Left ventricle myocardium inferior (tissue), 1 donor: ENCODE data around the gene SELENOK. TPM values are rescaled to one million over a fixed set of nuclear protein-coding genes. Genes with fewer than 3 reads are reported as not detected.

Experiments
- DNase-seq: peaks from one replicate; pipeline ENCODE4 v3.0.0-alpha.2; 2020
- H3K27ac ChIP-seq: fragments of 200-600 bp; replicated peaks from 2 replicates; pipeline ENCODE4 v1.8.0; 2021
- H3K27me3 ChIP-seq: fragments of 200-600 bp; 2 replicates; pipeline ENCODE4 v1.8.0; 2021; ENCODE audit warnings: low read depth
- H3K36me3 ChIP-seq: fragments of 200-600 bp; 2 replicates; pipeline ENCODE4 v1.8.0; 2021
- H3K4me1 ChIP-seq: fragments of 200-600 bp; 2 replicates; pipeline ENCODE4 v1.8.0; 2021
- H3K4me3 ChIP-seq: fragments of 200-600 bp; 2 replicates; pipeline ENCODE4 v1.8.0; 2021; ENCODE audit warnings: mild to moderate bottlenecking, moderate library complexity
- H3K9me3 ChIP-seq: fragments of 200-600 bp; replicated peaks from 2 replicates; pipeline ENCODE4 v1.8.0; 2021
- CTCF ChIP-seq: fragments of 200-600 bp; IDR thresholded peaks from 2 replicates; pipeline ENCODE4 v1.8.0; 2021; ENCODE audit warnings: antibody characterized with exemption, mild to moderate bottlenecking, borderline replicate concordance
- intact Hi-C: fragments of 100-400 bp; cut with micrococcal nuclease; formaldehyde crosslinking; loops from one replicate; pipeline ENCODE4 v1.11.0; 2022
- total RNA-seq: library from RNA; stranded (reverse); fragmentation: NEBNext Ultra II Directional; extraction: Animal tissue kit (Norgen Biotek cat#: 25700); gene quantifications from one replicate; pipeline ENCODE4 v1.2.1, GENCODE V29; 2021
- donor health status: DM: no; HTN: yes; CAD: no; lungs with severe emphysema.

SELENOK gene
- total RNA-seq, 1 donor from 2014 or later: 126 TPM

DNA sequence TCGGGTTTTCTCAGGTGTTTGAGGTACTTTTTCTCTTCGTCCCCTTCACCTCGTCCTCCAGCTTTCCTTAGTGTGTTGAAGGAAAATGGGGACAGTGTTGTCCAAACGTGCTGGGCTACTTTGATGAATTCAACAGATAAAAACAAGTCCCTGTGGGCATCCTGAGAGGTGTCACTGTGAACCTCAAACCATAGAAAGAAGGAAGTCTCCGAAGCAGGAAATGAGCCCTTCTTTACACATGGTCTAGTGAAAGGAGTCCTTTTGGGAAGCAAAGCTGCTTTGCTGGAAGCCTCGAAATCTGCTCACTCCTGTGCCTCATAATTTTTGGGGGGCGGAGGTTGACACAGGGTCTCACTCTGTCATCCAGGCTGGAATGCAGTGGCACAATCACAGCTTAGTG lies 34.7 kb downstream of the SELENOK start:
- no peak for TF ChIP-seq CTCF
- Histone ChIP-seq H3K4me3 (no peak overlapping the region), H3K27me3 (no peaks in the 10 kb centered on the region), H3K9me3 (no peaks in the 10 kb centered on the region), H3K36me3 (peaks cover 10% of the 10 kb centered on the region), H3K27ac (no peak overlapping the region), H3K4me1 (peaks cover 10% of the 10 kb centered on the region)
- DNase-seq: no peak
- intact Hi-C loops: no loop called here

- intact Hi-C loops: no loop called here
- no peak for DNase-seq
Observed at GRCh38 chr3:53850895-53851294, 40.8 kb downstream of the SELENOK start.

GRCh38 chr3:53849916-53850315 lies 41.7 kb downstream of the SELENOK start:
- Histone ChIP-seq H3K9me3 (no peaks in the 10 kb centered on the region), H3K27me3 (peaks cover 40% of the 10 kb centered on the region), H3K27ac (no peak overlapping the region), H3K36me3 (no peaks in the 10 kb centered on the region), H3K4me3 (no peak overlapping the region), H3K4me1 (peaks cover 25% of the 10 kb centered on the region)
- intact Hi-C loops: no loop called here
- no peak for TF ChIP-seq CTCF
- no peak for DNase-seq

More at GRCh38 chr3:53850895-53851294, 40.8 kb downstream of the SELENOK start:
- H3K4me1 ChIP-seq: peaks cover 15% of the 10 kb centered on the region
- TF ChIP-seq CTCF: no peak
- no peaks in the 10 kb centered on the region for H3K36me3 ChIP-seq
- H3K27me3 ChIP-seq: peaks cover 30% of the 10 kb centered on the region
- no peak overlapping the region for H3K27ac ChIP-seq
- no peaks in the 10 kb centered on the region for H3K9me3 ChIP-seq
- H3K4me3 ChIP-seq: no peak overlapping the region

DNA sequence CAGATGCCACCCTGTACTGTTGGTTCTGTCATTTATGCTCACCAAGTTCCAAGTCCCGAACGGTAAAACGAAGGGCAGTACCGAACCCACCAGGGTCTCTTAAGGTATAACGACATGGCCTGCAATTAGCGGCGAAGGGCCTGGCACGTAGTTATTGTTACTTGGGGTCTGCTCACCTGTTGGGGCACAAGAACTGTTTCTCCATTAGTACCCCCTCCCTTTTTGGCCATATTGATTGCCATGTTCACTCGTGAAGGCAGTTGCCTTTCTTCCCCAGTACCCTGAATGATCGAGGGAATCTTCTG lies 44.9 kb downstream of the SELENOK start:
- peak overlapping the region; percentile 81 for H3K4me3 ChIP-seq

GRCh38 chr3:53846134-53846850 lies 45.4 kb downstream of the SELENOK start, which contains the start of the genes CHDH and IL17RB:
Gene CHDH, minus strand, starts transcription at chr3:53846419. Its CDS starts 22,411 bp downstream, at chr3:53824008.
Gene IL17RB, plus strand, starts transcription at chr3:53846568. Its CDS starts 21 bp downstream, at chr3:53846589.
- intact Hi-C loops: no loop called here
- DNase-seq: peak; percentile 58

More for the DNA sequence above, 44.9 kb downstream of the SELENOK start:
- TF ChIP-seq CTCF: no peak
- intact Hi-C loops: no loop called here
- Histone ChIP-seq H3K27me3 (peaks cover 51% of the 10 kb centered on the region), H3K4me1 (peaks cover 33% of the 10 kb centered on the region), H3K36me3 (no peaks in the 10 kb centered on the region), H3K9me3 (no peaks in the 10 kb centered on the region), H3K27ac (no peak overlapping the region)
- no peak for DNase-seq

More at GRCh38 chr3:53846134-53846850, 45.4 kb downstream of the SELENOK start, which contains the start of the genes CHDH and IL17RB:
- Histone ChIP-seq H3K36me3 (no peaks in the 10 kb centered on the region), H3K9me3 (no peaks in the 10 kb centered on the region), H3K4me1 (peaks cover 33% of the 10 kb centered on the region), H3K4me3 (peak within 1 kb of the TSS; percentile 81), H3K27ac (peak within 1 kb of the TSS; percentile 78), H3K27me3 (peaks cover 51% of the 10 kb centered on the region)
- TF ChIP-seq CTCF: no peak
